ENCODE results near the gene SGK1. TPM values are rescaled to one million over a fixed set of nuclear protein-coding genes. Genes with fewer than 3 reads are reported as not detected.

SGK1 gene
- total and polyA plus RNA-seq, 10 of the 15 experiments (the other 5 are each of a cell fraction or from before 2014, with no cell fraction given) = 0.62 to 5.1 (median 2.9) TPM

DNA sequence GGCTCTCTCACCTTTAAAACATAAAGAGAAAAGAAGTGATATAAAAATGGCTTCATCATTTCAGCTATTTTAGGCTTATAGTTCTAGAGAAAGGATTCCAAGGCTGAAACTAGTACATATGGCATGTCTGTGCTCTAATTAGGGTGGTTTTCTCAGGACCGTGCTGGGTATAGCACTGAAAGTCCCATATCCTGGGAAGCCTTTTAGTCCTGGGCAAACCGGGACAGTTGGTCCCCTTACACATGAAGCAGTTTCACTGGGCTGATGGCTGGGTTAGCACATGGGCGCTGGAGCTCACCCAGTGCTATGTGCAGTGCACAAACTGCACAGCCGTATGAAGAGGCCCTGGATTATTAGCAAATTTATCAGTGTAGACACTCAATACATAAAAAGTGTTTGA lies 110.5 kb downstream of the SGK1 start:
- in situ Hi-C loops (cut with MboI) = no loop called here

More for the DNA sequence above, 110.5 kb downstream of the SGK1 start:
- RAD21 ChIA-PET (ENCODE audit: unreplicated experiment) = no interaction called here
- Histone ChIP-seq H3K4me3 (no peak overlapping the region), H3K9ac (ENCODE audit: control insufficient read depth, insufficient read depth, low read length) (no peak overlapping the region), H3K9me3 (replicated peaks; ENCODE audit: control insufficient read depth, insufficient read depth, low read length) (peaks cover 2% of the 10 kb centered on the region; the same call in 2 of the 3 replicates), H3K4me2 (ENCODE audit: control insufficient read depth, insufficient read depth) (no peak overlapping the region), H4K20me1 (ENCODE audit: control insufficient read depth, insufficient read depth) (no peaks in the 10 kb centered on the region), H3K36me3 (ENCODE audit: control insufficient read depth in 2 of 2, insufficient read depth in 2 of 2, low read length in 1 of 2) (no peaks in the 10 kb centered on the region), H3K4me1 (ENCODE audit: control insufficient read depth, insufficient read depth, low read length) (no peaks in the 10 kb centered on the region), H2AFZ (ENCODE audit: control insufficient read depth, low read depth, low read length) (no peak overlapping the region), H3K79me2 (ENCODE audit: control insufficient read depth, insufficient read depth, low read length) (no peaks in the 10 kb centered on the region), H3K27ac (ENCODE audit: control insufficient read depth, insufficient read depth) (no peak overlapping the region), H3K27me3 (replicated peaks in 1 of 2; ENCODE audit: control insufficient read depth in 2 of 2, insufficient read depth in 2 of 2, low read length in 1 of 2) (no peaks in the 10 kb centered on the region)
- DNase-seq (ENCODE audit: low read depth, low spot score) (no peak), FAIRE-seq (no peak), ATAC-seq (no peak)
- SMC1A ChIA-PET (ENCODE audit: uncharacterized antibody, unreplicated experiment) = no interaction called here
- intact Hi-C loops (cut with micrococcal nuclease; ENCODE audit: unreplicated experiment) = no loop called here
- 68% methylated on average over 4 of the region's 4 CpGs for WGBS (ENCODE audit: insufficient coverage, insufficient replicate concordance, low lambda C conversion rate, missing lambda C conversion rate)
- CTCF ChIA-PET = interaction anchor here (0.6 kb wide), 1 partner anchor 23 kb away, joined by 3 read pairs; no protein-coding TSS in a partner anchor
- POLR2A ChIA-PET = no interaction called here
- TF ChIP-seq YBX1 (IDR thresholded peaks at IDR 0.05) (no peak), SIN3A (IDR thresholded peaks at IDR 0.05; ENCODE audit: low read depth, low read length) (no peak), MEF2A (IDR thresholded peaks at IDR 0.05; ENCODE audit: insufficient read depth, low read depth, low read length) (no peak), CBX5 (IDR thresholded peaks at IDR 0.05; ENCODE audit: low read depth) (no peak), KDM1A (IDR thresholded peaks at IDR 0.05; ENCODE audit: borderline replicate concordance) (no peak), KAT2A (conservative IDR thresholded peaks at IDR 0.05; ENCODE audit: control insufficient read depth, low read depth, low read length) (no peak), SPI1 (IDR thresholded peaks at IDR 0.05; ENCODE audit: borderline replicate concordance, insufficient read depth, low read depth, low read length) (no peak)
- TF ChIP-seq, protein P1, sequence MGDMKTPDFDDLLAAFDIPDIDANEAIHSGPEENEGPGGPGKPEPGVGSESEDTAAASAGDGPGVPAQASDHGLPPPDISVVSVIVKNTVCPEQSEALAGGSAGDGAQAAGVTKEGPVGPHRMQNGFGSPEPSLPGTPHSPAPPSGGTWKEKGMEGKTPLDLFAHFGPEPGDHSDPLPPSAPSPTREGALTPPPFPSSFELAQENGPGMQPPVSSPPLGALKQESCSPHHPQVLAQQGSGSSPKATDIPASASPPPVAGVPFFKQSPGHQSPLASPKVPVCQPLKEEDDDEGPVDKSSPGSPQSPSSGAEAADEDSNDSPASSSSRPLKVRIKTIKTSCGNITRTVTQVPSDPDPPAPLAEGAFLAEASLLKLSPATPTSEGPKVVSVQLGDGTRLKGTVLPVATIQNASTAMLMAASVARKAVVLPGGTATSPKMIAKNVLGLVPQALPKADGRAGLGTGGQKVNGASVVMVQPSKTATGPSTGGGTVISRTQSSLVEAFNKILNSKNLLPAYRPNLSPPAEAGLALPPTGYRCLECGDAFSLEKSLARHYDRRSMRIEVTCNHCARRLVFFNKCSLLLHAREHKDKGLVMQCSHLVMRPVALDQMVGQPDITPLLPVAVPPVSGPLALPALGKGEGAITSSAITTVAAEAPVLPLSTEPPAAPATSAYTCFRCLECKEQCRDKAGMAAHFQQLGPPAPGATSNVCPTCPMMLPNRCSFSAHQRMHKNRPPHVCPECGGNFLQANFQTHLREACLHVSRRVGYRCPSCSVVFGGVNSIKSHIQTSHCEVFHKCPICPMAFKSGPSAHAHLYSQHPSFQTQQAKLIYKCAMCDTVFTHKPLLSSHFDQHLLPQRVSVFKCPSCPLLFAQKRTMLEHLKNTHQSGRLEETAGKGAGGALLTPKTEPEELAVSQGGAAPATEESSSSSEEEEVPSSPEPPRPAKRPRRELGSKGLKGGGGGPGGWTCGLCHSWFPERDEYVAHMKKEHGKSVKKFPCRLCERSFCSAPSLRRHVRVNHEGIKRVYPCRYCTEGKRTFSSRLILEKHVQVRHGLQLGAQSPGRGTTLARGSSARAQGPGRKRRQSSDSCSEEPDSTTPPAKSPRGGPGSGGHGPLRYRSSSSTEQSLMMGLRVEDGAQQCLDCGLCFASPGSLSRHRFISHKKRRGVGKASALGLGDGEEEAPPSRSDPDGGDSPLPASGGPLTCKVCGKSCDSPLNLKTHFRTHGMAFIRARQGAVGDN (IDR thresholded peaks at IDR 0.05) = no peak
- BruUV-seq (replicated peaks) = no TSS peak
